Measurements from ENCODE around the gene PALD1.

The PALD1 gene

DNA sequence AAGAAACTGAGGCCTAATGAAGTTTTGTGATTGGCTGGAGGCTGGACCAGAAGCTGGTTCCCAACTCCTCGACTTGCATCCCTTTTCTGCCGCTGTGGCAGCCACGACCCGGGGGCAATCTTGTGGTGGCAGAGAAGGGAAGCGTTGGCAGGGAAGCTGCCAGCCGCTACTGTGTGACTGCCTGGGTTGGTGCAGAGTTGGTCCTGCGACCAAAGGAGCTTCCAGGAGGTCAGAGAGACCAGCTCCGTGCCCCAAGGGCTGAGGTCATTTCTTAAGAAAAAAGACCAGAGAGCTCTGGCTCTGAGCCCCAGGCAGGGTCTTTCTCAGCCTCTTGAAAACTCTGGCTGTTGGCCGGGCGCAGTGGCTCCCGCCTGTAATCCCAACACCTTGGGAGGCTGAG lies 76.8 kb downstream of the PALD1 start:
- no peak for DNase-seq (ENCODE audit: low read depth in 2 of 2)

DNA sequence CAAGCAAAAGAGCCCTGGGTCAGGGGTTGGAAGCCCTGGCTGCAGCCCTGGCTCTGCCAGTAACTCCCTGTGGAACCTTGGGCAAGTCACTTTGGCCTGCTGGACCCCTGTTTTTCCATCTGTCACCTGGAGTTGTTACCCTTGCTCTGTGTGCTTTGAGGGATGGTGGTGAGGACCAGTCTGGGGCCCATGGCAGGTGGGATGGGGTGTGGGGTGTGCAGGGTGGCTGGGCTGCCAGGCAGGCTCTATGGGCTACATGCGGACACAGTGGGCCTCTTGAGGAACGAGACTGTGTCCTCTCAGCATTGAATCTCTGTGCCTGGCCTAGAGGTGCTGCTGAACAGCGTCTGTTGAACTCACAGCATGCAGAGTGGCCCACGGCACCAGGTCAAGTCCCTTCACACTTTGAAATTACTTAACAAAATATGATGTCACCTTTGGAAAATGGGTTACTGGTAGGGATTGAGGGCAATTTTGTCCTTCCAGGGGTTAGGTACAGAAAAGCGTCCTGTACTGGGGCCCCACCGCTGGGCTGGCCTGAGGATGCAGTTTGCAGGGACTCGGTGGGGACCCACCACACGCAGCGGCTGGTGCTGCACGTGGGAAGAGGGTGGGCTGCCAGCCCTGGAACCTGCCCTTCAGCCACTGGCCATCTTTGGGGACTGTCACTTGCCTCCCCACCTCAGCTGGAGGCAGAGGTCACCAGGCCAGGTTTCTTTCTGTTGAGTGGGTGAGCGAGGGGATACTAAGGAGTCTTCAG lies 78.7 kb downstream of the PALD1 start:
- no peak for DNase-seq (ENCODE audit: low read depth in 2 of 2)

DNA sequence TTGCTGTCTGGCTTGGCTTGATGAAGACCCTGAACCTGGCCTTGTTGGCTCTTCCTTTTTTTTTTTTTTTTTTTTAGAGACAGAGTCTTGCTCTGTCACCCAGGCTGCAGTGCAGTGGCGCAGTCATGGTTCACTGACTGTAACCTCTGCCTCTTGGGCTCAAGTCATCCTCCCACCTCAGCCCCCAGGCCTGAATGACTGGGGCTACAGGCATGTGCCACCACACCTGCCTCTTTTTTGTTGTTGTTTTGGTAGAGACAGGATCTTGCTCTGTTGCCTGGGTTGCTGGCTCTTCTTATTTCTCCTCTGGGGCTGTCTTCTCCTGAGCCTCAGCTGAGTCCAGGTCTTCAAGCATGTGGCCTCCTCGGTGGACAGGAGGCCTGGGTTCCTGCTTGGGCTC lies 79.3 kb downstream of the PALD1 start:
- no peak for DNase-seq (ENCODE audit: low read depth in 2 of 2)

DNA sequence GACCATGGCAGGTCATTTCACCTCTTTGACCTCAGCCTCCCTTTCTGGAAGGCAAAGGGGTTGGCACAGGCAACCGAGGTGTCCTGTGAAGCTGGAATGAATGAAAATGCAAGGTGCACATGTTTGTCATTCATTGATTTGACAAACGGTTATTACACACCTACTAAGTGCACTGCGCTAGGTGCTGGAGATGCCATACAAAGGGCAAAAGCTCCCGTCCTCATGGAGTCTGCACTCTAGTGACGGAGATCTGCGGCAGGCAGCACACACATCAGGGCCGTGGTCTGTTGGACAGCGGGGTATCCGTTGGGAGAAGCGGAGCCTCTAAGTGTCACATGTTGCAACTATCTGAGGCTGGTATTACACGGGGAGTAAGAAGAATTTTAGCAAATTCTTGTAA lies 79.7 kb downstream of the PALD1 start:
- no peak for DNase-seq (ENCODE audit: low read depth in 2 of 2)

DNA sequence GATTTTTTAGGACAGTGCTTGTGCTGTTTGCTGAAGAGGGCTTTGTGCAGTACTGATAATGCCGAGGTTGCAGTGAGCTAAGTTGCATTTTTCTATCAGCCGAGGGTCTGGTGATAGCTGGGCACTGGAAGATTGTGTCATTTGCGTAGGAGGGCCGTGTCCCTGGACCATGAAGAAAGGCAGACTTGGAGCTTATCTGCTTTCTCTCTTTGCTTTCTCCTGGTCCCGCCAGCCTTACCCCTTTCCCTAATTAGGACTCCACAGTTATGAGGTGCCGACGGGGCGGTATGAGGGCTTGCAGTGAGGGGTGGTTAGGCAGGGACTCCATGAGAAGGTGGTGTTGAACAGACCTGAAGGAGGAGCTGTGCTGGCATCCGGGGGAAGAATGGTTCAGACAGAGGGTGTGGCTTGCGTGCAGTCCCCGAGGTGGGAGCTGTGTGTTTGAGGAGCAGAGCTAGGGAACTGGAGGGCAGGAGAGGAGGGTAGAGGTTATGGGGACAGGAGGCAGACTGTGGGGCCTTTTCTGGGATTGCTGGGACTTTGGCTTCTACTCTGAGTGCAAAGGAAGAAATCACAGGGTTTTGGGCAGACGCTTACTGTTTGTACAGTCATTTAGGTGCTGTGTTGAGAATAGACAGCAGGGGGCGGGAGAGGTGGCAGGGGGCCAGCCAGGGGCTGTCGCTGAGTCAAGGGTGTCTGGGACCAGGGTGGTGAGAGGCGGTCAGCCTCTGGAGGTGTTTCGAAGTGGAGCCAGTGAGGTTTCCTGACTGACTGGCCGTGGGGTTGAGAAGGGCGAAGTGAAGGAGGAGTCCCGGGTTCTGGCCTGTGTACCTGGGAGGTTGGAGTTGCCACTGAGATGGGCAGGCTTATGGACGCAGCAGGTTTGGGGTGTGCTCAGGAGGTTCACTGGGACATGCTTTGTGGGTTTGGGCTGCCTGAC lies 80.6 kb downstream of the PALD1 start:
- DNase-seq (ENCODE audit: low read depth in 2 of 2), result peak; percentile 57 to 69

DNA sequence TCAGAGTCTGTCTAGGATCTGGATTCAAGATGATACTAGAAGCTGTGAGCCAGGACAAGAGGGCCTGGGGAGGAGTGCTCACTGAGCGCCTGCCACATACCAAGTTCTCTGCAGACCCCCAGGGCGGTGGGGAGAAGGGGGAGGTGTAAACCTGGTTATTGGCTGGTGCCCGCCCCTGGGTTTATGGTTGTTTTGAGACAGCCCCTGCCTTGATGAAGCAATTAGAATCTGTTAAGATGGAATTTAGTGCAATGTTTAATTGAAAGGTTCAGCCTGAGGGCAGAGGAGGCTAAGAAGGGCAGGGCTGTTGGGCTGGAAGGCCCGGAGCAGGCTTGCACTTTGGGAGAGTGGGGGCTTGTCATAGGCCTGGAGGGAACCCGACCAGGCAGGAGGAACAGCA lies 81.3 kb downstream of the PALD1 start:
- DNase-seq (ENCODE audit: low read depth in 2 of 2), result no peak

DNA sequence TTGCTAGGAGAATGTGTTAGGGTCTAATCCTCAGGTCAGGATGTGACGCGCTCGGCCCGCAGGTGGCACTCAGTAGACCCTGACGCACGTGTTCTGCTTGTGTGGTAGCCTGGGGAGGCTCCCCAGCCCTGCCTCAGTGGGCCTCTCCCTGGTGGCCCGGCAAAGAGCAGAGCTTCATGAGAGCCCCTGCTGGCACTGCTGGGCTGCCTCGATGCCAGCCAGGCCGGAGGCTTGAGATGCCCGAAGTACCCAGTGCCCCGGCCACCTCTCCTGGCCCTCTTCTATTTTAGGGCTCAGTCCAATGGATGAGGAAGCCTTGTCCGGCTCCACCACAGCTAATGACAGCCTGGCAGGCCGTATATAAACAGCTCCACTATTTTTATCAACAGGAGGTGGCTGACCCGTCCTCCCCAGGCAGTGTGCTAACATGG lies 82.0 kb downstream of the PALD1 start:
- no peak for DNase-seq (ENCODE audit: low read depth in 2 of 2)

DNA sequence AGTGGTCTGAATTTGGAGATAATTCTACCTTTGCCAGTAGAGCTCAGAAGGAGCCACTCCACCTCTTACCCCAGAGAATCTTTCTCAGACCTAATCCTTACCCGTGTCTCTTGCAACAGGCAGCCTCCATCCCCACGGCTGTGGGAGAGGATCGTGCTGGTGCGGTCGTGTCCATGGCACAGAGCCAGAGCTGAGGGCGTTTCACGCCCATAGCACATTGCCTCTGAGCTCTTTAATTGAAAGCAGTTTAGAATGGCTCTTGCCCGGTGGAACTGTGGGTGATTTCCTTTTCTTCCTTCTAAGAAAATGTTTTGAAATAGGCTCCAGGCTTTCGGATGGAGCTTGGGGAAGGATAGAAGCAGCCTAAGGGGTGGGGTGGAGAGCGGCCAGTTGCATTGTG lies 82.5 kb downstream of the PALD1 start:
- no peak for DNase-seq (ENCODE audit: low read depth in 2 of 2)

DNA sequence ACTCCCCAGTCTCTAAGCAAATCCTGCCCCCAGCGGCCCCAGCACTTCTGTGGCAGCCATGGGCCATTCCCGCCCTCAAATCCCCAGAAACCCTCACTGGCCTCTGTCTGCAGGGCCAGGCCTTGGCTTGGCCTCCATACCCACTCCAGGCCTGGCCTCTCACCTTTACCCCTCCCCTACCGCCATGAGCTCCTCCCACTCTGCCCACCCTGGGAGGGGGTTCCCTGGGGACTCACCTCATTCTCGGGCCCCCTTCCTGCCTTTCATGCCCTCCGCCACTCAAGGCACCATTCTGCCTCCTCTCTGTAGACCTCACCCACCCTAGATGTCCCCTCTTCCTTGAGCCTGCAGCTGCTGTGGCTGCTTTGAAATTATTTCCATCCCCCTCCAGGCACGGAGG lies 83.0 kb downstream of the PALD1 start:
- no peak for DNase-seq (ENCODE audit: low read depth in 2 of 2)

DNA sequence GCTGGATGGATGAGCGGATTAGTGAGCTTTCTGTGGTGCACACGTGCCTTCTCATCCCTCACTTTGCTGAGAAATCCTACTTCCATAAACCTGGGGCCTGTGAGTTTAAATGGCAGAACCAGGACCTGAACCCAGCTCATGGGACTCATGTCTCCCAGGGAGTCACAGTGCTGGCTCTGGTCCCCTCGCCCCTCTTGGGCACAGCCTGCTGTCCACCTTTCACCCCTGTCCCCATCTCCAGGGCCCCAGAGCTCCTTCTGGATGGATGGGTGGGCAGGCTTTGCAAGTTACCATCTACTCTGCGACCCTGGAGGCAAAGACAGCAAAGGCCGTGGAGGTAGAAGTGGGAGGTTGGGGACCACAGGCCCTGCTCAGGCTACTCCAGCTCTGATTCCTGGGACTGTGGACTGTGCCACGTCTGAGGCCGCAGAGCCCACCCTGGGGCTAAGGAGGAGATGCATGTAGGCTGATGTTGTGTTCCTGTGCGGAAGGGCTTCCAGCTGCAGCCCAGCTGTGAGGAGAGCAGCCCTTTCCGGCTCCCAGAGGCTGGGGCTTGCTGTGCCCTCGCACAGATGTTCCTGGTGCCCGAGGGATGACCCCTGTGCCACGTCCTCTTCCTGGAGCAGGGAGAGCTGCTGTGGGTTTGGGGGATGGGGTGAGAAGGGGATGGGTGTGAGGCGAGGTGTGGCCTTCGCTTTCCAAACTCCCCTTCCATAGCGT lies 83.6 kb downstream of the PALD1 start:
- DNase-seq (ENCODE audit: low read depth in 2 of 2), result no peak

DNA sequence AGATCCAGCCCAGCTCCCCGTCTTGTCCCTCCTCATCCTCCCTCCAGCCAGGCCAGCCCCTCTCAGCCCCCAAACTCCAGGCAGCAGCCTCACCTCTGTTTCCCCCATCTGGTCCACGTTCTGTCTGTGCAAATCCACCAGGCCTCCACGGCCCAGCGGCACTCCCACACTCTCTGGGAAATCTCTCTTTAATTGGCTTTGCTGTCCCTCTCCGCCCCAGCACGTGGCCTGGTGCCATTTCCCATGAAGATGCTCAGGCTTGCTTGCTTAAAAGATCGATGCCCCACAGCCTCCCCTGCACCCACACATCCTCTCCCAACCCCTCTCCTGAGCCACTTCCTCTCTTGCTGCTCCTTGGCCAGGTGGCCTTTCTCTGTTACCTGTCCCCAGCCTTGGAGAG lies 84.7 kb downstream of the PALD1 start:
- DNase-seq (ENCODE audit: low read depth in 2 of 2), result no peak

DNA sequence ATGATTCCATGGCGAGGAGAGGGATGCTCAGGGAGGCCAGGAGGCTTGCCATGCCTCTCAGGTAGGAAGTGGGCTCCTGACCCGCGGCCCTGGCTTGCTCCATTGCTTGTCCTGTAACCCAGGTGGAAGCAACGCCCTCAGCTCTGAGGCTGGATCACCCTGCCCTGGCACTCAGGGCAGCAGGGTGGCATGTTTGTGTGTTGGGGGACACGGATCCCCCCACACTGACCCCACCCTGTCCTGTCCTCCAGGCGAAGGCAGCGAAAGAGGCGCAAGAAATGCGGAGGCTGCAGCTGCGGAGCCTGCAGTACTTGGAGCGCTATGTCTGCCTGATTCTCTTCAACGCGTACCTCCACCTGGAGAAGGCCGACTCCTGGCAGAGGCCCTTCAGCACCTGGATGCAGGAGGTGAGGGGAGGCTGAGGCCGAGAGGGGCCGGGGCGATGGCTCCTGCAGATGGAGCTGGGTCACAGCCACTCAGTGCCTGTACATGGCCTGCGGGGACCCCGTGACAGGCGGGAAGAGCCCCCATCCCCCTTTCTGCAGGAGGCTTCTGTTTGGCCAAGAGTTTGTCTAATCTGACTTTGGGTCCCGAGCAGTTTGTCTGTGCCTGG lies 85.7 kb downstream of the PALD1 start:
- no peak for DNase-seq (ENCODE audit: low read depth in 2 of 2)

DNA sequence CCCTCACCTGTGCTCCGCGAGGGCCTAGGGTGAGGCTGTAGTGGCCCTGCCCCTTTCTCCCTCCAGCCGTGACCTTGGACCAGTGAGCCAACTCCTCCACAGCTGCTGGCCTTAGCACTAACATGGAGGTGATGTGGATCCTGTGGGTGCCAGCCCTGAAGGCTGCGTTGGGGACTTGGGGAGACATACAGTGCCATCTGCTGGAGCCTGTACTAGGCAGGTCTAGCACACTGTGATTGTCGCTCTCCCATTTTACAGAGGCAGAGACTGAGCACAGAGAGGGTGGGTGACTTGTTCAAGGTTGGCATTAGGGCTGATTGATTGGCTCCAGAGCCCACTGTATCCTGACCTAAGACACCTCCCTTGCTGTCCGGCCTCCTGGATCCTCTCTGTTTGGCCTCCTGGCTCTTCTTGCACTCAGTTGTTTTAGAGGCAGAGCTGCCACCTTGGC lies 86.4 kb downstream of the PALD1 start:
- no peak for DNase-seq (ENCODE audit: low read depth in 2 of 2)

DNA sequence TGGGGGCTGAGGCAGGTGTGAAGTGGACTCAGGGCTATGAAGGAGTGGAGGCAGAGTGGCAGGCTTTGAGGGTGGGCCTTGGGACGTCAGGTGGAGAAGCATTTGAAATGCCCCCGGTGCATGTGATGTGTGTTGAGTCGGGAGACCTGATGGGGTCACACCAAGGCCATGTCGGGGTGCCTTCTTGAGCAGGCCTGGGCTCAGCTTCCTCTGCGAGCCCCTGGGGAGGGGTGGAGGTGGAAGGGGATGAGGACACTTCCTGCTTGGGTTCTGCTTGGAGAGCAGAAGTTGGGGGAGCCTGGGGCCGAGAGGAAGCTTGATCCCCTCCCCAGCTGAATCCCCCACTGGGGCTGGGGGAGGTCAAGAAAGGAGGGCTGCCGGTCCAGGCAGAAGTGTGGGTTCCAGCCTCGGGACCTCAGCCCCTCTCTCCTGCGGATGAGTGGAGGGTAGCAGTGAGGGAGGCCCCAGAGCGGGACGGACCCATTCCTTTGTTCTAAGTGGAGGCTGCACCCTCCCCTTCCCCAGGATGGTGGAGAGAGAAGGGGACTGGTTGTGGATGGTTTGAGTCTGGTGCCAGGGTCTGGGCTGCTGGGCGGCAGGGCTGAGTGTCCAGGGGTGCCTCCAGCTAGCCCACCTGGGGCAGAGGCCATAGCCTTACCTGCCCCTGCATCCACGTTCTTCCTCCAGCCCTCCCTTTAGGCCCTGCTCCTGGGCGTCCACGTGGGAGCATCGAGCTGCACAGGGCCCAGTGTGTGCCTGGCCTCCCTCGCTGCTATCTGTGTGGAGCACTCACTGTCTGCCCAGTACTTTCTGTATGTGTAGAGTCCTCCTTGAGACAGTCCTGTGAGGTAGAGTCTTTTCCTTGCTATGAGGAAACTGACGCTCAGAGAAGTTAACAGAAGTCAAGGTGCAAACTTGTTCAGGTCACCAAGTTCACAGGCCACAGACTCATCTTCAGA lies 87.3 kb downstream of the PALD1 start:
- DNase-seq (ENCODE audit: low read depth in 2 of 2), result no peak

DNA sequence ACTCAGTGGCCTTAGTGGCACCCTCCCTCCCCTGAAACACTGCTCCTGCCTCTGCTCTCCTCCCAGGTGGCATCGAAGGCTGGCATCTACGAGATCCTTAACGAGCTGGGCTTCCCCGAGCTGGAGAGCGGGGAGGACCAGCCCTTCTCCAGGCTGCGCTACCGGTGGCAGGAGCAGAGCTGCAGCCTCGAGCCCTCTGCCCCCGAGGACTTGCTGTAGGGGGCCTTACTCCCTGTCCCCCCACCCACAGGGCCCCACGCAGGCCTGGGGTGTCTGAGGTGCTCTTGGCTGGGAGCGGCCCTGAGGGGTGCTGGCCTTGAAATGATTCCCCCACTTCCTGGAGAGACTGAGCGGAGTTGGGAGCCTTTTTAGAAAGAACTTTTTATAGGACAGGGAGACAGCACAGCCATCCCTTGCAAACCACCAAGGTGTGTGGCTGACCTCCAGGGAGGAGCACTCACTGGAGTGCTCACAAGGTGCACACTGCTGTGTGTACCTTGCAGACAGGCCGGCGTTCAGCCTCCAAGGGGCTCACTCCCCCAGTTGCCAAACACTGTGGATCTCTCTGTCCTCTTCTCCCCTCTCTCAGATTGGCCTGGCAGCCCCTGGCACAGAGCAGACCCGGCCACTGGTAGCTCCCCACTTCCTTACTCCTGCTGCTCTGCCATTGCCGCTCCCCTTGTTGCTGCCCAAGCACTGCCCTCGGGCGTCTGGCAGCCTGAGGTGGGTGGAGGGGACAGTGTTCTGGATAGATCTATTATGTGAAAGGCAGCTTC lies 88.1 kb downstream of the PALD1 start:
- no peak for DNase-seq (ENCODE audit: low read depth in 2 of 2)

DNA sequence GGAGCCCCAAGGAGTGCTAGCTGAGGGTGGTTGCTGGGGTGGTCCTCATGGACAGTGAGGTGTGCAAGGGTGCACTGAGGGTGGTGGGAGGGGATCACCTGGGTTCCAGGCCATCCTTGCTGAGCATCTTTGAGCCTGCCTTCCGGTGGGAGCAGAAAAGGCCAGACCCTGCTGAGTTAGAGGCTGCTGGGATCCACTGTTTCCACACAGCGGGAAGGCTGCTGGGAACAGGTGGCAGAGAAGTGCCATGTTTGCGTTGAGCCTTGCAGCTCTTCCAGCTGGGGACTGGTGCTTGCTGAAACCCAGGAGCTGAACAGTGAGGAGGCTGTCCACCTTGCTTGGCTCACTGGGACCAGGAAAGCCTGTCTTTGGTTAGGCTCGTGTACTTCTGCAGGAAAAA lies 89.0 kb downstream of the PALD1 start:
- DNase-seq (ENCODE audit: low read depth in 2 of 2), result no peak

DNA sequence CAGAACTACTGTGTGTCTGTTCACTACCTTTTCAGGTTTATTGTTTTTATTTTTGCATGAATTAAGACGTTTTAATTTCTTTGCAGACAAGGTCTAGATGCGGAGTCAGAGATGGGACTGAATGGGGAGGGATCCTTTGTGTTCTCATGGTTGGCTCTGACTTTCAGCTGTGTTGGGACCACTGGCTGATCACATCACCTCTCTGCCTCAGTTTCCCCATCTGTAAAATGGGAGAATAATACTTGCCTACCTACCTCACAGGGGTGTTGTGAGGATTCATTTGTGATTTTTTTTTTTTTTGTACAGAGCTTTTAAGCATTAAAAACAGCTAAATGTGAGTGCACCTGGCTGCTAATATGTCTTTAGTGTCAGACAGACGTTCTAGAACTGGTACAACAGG lies 89.5 kb downstream of the PALD1 start:
- no peak for DNase-seq (ENCODE audit: low read depth in 2 of 2)

DNA sequence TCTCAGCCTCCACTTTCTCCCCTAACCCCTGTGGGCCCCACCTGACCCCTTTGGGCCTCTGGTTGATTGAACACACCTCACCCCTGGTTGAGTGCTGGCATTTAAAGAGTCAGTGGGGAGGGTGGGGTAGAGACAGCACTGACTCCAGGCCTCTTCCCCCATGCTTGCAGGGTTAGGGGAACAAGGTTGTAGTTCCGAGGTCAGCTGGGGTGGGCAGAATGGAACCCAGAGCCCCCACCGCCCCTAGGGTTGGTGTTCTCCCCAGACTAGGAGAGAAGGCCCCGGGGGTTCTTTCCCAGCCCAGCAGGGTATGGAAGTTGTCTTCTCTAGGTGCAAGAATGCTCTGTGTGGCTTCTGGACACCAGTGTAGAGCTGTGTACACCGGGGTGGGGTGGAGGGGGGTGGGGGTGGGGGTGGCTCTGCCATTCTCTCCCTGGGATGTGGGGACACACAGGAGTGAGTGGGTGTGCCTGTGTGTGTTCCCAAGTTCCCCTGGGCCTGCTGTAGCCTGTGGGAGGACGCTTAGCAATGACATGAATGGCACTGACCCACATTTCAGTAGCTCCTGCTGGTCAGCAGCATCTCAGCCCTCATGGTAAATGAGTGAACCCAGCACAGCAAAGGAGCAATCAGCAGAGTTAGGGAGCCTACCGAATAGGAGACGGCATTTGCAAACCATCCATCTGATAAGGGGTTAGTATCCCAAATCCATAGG lies 90.4 kb downstream of the PALD1 start:
- DNase-seq (ENCODE audit: low read depth in 2 of 2), result no peak

DNA sequence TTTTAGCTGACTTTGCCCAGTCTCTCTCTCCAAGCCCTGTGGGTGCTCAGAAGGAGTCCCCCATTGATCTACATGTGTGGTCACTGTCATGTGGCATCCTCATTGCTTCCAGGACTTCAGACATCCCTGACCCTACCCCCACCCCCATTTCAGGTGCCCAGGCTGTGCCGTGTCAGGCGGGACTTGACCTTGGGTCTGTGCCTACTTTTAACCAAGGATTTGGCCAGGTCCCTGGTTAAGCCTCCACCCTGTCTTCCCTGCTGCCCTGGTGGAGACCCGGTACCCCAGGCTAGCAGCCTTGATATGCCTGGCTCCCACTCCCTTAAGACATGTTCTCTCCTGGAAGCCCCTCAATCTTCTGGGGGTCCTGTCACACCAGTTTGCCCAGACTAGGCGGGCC lies 92.7 kb downstream of the PALD1 start:
- DNase-seq (ENCODE audit: low read depth in 2 of 2), result no peak

Data from stimulated activated CD4-positive, alpha-beta T cell treated with anti-CD3 and anti-CD28 coated beads, Interleukin-15, amount 100 ng/mL, for 48 hours (primary cell).